ENCODE results near the gene CNGA2. TPM values are rescaled to one million over a fixed set of nuclear protein-coding genes. Genes with fewer than 3 reads are reported as not detected.

CNGA2 gene
- total RNA-seq, 2 experiments from 2014 or later = not detected

DNA sequence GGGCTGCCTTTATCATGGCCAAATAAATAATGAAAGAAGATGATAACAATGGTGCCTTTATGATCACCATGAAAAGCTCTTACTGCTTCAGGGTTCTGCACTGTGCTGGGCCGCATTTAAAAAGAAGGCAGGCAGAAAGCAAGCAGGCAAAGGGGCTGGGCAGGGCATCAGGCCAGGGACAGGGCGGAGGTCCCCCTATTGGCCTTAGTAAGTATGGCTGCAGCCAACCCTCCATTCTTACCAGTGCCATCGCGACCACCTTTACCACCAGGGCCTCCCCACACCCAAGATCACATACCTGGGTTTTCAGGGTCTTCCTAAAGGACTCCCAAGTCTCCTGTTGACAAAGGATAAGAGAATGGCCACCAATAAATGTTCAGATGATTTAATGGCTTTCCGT lies 38.9 kb downstream of the CNGA2 start:
- H3K4me3 Mint-ChIP-seq = no peak overlapping the region
- no peaks in the 10 kb centered on the region for H3K9me3 Mint-ChIP-seq
- no peak overlapping the region for H3K27ac Mint-ChIP-seq
- H3K4me3 ChIP-seq (ENCODE audit: low read length) = no peak overlapping the region
- no peak for ATAC-seq (ENCODE audit: poor library complexity)
- H3K4me1 ChIP-seq (ENCODE audit: insufficient read depth, low read length) = no peaks in the 10 kb centered on the region
- intact Hi-C loops (cut with DNase I, micrococcal nuclease) = no loop called here
- H3K27me3 ChIP-seq (ENCODE audit: control insufficient read depth in 1 of 2, insufficient read depth in 2 of 2, low read length in 2 of 2) = no peaks in the 10 kb centered on the region
- DNase-seq = no peak
- H3K36me3 ChIP-seq (ENCODE audit: insufficient read depth, low read length) = no peaks in the 10 kb centered on the region
- H3K27ac ChIP-seq (ENCODE audit: low read depth in 1 of 2, low read length in 2 of 2) = no peak overlapping the region
- no peaks in the 10 kb centered on the region for H3K27me3 Mint-ChIP-seq
- TF ChIP-seq, protein P1, sequence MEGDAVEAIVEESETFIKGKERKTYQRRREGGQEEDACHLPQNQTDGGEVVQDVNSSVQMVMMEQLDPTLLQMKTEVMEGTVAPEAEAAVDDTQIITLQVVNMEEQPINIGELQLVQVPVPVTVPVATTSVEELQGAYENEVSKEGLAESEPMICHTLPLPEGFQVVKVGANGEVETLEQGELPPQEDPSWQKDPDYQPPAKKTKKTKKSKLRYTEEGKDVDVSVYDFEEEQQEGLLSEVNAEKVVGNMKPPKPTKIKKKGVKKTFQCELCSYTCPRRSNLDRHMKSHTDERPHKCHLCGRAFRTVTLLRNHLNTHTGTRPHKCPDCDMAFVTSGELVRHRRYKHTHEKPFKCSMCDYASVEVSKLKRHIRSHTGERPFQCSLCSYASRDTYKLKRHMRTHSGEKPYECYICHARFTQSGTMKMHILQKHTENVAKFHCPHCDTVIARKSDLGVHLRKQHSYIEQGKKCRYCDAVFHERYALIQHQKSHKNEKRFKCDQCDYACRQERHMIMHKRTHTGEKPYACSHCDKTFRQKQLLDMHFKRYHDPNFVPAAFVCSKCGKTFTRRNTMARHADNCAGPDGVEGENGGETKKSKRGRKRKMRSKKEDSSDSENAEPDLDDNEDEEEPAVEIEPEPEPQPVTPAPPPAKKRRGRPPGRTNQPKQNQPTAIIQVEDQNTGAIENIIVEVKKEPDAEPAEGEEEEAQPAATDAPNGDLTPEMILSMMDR (IDR thresholded peaks at IDR 0.05) = no peak
- H3K9me3 ChIP-seq (ENCODE audit: control insufficient read depth in 1 of 2, insufficient read depth in 1 of 2, low read length in 2 of 2) = no peaks in the 10 kb centered on the region
- ChIA-PET CTCF (no interaction called here), POLR2A (no interaction called here)
- no peaks in the 10 kb centered on the region for H3K4me1 Mint-ChIP-seq (ENCODE audit: low read depth)
- H3K36me3 Mint-ChIP-seq (ENCODE audit: low read depth) = no peaks in the 10 kb centered on the region

DNA sequence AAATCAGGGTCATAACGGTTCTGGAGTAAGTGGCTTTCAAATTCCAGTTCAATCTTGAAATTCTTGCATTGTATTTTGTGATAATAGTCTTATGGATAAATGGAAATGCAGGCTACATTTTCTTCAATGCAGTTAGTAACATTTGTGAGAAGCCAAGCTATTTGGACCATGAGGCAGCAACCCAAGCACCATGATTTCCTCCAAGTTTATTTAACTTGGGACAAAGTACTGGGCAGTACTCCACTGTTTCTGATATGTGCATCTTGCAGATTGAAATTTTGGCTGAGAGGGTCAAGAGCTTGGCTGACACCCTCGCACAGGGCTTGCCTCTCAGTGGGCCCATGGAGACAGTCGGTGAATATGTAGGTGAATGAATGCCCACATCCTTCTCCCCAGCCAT lies 39.9 kb downstream of the CNGA2 start:
- Histone ChIP-seq H3K36me3 (ENCODE audit: insufficient read depth, low read length) (no peaks in the 10 kb centered on the region), H3K4me1 (ENCODE audit: insufficient read depth, low read length) (no peaks in the 10 kb centered on the region), H3K27me3 (ENCODE audit: control insufficient read depth in 1 of 2, insufficient read depth in 2 of 2, low read length in 2 of 2) (no peaks in the 10 kb centered on the region), H3K4me3 (ENCODE audit: low read length) (no peak overlapping the region), H3K9me3 (ENCODE audit: control insufficient read depth in 1 of 2, insufficient read depth in 1 of 2, low read length in 2 of 2) (no peaks in the 10 kb centered on the region), H3K27ac (ENCODE audit: low read depth in 1 of 2, low read length in 2 of 2) (no peak overlapping the region)
- Mint-ChIP-seq H3K9me3 (no peaks in the 10 kb centered on the region), H3K4me3 (no peak overlapping the region), H3K27me3 (no peaks in the 10 kb centered on the region), H3K4me1 (ENCODE audit: low read depth) (no peaks in the 10 kb centered on the region), H3K27ac (no peak overlapping the region), H3K36me3 (ENCODE audit: low read depth) (no peaks in the 10 kb centered on the region)
- intact Hi-C loops (cut with DNase I, micrococcal nuclease) = no loop called here
- ChIA-PET CTCF (no interaction called here), POLR2A (no interaction called here)
- no peak for DNase-seq
- ATAC-seq (ENCODE audit: poor library complexity) = no peak
- TF ChIP-seq, protein P1 (IDR thresholded peaks at IDR 0.05) = no peak

DNA sequence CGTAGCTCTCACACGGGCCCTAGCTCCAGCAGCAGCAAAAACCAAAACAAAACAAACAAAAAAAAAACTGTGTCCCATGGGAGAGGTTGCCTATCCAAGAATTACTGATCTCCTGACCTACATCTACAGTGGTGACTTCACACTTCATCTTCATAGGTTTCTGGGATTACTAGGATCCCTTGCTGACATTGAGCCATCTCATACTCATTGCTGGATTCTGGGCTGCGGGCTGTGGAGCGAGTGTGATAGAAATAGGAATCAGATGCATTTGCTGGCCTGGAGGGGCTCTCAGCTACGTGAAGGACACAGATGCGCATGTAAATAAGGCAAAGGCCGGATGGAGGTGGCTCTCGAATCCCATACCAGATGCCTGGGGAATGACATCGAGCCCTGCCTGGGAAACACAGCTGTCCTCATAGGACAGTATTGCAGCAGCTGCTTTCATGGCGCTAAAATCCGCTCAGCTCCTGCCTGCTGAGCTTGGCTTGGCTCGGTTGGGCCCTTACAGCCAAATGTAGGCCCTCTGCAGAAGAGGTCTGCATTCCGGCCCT lies 41.7 kb downstream of the CNGA2 start:
- Histone ChIP-seq H3K36me3 (ENCODE audit: insufficient read depth, low read length) (no peaks in the 10 kb centered on the region), H3K9me3 (ENCODE audit: control insufficient read depth in 1 of 2, insufficient read depth in 1 of 2, low read length in 2 of 2) (no peaks in the 10 kb centered on the region), H3K27me3 (ENCODE audit: control insufficient read depth in 1 of 2, insufficient read depth in 2 of 2, low read length in 2 of 2) (no peaks in the 10 kb centered on the region), H3K4me3 (ENCODE audit: low read length) (no peak overlapping the region), H3K27ac (ENCODE audit: low read depth in 1 of 2, low read length in 2 of 2) (no peak overlapping the region), H3K4me1 (ENCODE audit: insufficient read depth, low read length) (no peaks in the 10 kb centered on the region)
- Mint-ChIP-seq H3K36me3 (ENCODE audit: low read depth) (no peaks in the 10 kb centered on the region), H3K9me3 (no peaks in the 10 kb centered on the region), H3K27me3 (no peaks in the 10 kb centered on the region), H3K4me3 (no peak overlapping the region), H3K27ac (no peak overlapping the region), H3K4me1 (ENCODE audit: low read depth) (no peaks in the 10 kb centered on the region)
- DNase-seq = no peak
- intact Hi-C loops (cut with DNase I, micrococcal nuclease) = no loop called here
- POLR2A ChIA-PET = interaction anchor here (0.6 kb wide), 1 partner anchor 278 kb away, joined by 3 read pairs; no protein-coding TSS in a partner anchor
- CTCF ChIA-PET = no interaction called here
- TF ChIP-seq, protein P1 (IDR thresholded peaks at IDR 0.05) = no peak
- no peak for ATAC-seq (ENCODE audit: poor library complexity)
